ENCODE data around the gene EVA1B.

EVA1B gene

DNA sequence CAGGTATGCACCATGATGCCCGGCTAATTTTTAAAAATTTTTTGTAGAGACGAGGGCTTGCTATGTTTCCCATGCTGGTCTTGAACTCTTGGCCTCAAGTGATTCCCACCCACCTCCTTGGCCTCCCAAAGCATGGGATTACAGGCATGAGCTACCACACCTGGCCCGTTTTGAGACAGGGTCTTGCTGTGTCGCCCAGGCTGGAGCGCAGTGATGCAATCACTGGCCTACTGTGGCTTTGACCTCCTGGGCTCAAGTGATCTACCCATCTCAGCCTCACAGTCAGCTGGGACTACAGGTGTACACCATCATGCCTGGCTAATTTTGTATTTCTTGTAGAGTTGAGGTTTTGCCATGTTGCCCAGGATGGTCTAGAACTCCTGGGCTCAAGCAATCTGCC lies 24.8 kb downstream of the EVA1B start:
- Histone ChIP-seq H3K4me1 (ENCODE audit: control insufficient read depth, insufficient read depth, low read length) (no peaks in the 10 kb centered on the region), H3K9me3 (ENCODE audit: control insufficient read depth, insufficient read depth, low read length) (no peaks in the 10 kb centered on the region), H3K27me3 (ENCODE audit: control insufficient read depth, insufficient read depth, low read length) (no peaks in the 10 kb centered on the region), H3K36me3 (ENCODE audit: control insufficient read depth, insufficient read depth, low read length) (peaks cover 88% of the 10 kb centered on the region), H3K27ac (ENCODE audit: low read depth, low read length) (no peak overlapping the region), H3K4me3 (ENCODE audit: low read depth, low read length) (no peak overlapping the region), H3K9ac (ENCODE audit: low read depth, low read length) (no peak overlapping the region)

DNA sequence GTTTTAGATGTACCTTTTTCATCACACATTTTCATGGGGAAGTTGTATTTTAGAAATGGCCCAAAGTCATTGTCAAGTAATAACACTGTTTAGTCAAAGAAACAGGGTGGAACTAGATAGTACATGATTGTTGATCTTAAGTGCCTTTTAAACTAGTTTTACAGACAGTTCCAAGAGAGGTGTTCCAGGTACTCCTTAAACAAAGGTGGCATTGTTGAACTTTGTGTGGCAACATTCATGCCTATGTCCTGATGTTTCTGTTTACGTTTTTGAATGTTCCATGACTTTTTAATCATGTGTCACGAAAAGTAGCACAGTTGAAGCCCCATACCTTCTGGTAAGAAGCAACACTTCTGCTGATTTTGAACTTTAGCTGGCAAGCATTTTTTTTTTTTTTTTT lies 26.4 kb downstream of the EVA1B start:
- Histone ChIP-seq H3K9ac (ENCODE audit: low read depth, low read length) (no peak overlapping the region), H3K4me3 (ENCODE audit: low read depth, low read length) (no peak overlapping the region), H3K36me3 (ENCODE audit: control insufficient read depth, insufficient read depth, low read length) (peaks cover 89% of the 10 kb centered on the region), H3K27me3 (ENCODE audit: control insufficient read depth, insufficient read depth, low read length) (no peaks in the 10 kb centered on the region), H3K27ac (ENCODE audit: low read depth, low read length) (no peak overlapping the region), H3K9me3 (ENCODE audit: control insufficient read depth, insufficient read depth, low read length) (no peaks in the 10 kb centered on the region), H3K4me1 (ENCODE audit: control insufficient read depth, insufficient read depth, low read length) (no peaks in the 10 kb centered on the region)

- Histone ChIP-seq H3K9ac (ENCODE audit: low read depth, low read length) (no peak overlapping the region), H3K4me1 (ENCODE audit: control insufficient read depth, insufficient read depth, low read length) (no peaks in the 10 kb centered on the region), H3K36me3 (ENCODE audit: control insufficient read depth, insufficient read depth, low read length) (peaks cover 89% of the 10 kb centered on the region), H3K4me3 (ENCODE audit: low read depth, low read length) (no peak overlapping the region), H3K27me3 (ENCODE audit: control insufficient read depth, insufficient read depth, low read length) (no peaks in the 10 kb centered on the region), H3K9me3 (ENCODE audit: control insufficient read depth, insufficient read depth, low read length) (no peaks in the 10 kb centered on the region), H3K27ac (ENCODE audit: low read depth, low read length) (no peak overlapping the region)
Measured at GRCh38 chr1:36295390-36295789, 28.1 kb downstream of the EVA1B start.

GRCh38 chr1:36287595-36287994 lies 35.9 kb downstream of the EVA1B start:
- no peaks in the 10 kb centered on the region for H3K27me3 ChIP-seq (ENCODE audit: control insufficient read depth, insufficient read depth, low read length)

DNA sequence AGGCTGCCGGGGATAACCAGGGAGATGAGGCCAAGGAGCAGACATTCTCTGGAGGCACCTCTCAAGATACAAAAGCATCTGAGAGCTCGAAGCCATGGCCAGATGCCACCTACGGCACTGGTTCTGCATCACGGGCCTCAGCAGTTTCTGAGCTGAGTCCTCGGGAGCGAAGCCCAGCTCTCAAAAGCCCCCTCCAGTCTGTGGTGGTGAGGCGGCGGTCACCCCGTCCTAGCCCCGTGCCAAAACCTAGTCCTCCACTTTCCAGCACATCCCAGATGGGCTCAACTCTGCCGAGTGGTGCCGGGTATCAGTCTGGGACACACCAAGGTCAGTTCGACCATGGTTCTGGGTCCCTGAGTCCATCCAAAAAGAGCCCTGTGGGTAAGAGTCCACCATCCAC lies 36.6 kb downstream of the EVA1B start:
- no peak overlapping the region for H3K27ac ChIP-seq (ENCODE audit: low read depth, low read length)
- no peaks in the 10 kb centered on the region for H3K9me3 ChIP-seq (ENCODE audit: control insufficient read depth, insufficient read depth, low read length)
- no peaks in the 10 kb centered on the region for H3K4me1 ChIP-seq (ENCODE audit: control insufficient read depth, insufficient read depth, low read length)
- H3K4me3 ChIP-seq (ENCODE audit: low read depth, low read length) = no peak overlapping the region
- H3K36me3 ChIP-seq (ENCODE audit: control insufficient read depth, insufficient read depth, low read length) = peaks cover 90% of the 10 kb centered on the region
- no peak overlapping the region for H3K9ac ChIP-seq (ENCODE audit: low read depth, low read length)
- no peaks in the 10 kb centered on the region for H3K27me3 ChIP-seq (ENCODE audit: control insufficient read depth, insufficient read depth, low read length)

More at GRCh38 chr1:36287595-36287994, 35.9 kb downstream of the EVA1B start:
- peaks cover 92% of the 10 kb centered on the region for H3K36me3 ChIP-seq (ENCODE audit: control insufficient read depth, insufficient read depth, low read length)
- no peaks in the 10 kb centered on the region for H3K9me3 ChIP-seq (ENCODE audit: control insufficient read depth, insufficient read depth, low read length)
- no peak overlapping the region for H3K4me3 ChIP-seq (ENCODE audit: low read depth, low read length)
- no peak overlapping the region for H3K9ac ChIP-seq (ENCODE audit: low read depth, low read length)
- no peaks in the 10 kb centered on the region for H3K4me1 ChIP-seq (ENCODE audit: control insufficient read depth, insufficient read depth, low read length)
- H3K27ac ChIP-seq (ENCODE audit: low read depth, low read length) = no peak overlapping the region

- no peaks in the 10 kb centered on the region for H3K4me1 ChIP-seq (ENCODE audit: control insufficient read depth, insufficient read depth, low read length)
- H3K4me3 ChIP-seq (ENCODE audit: low read depth, low read length) = no peak overlapping the region
- H3K9me3 ChIP-seq (ENCODE audit: control insufficient read depth, insufficient read depth, low read length) = no peaks in the 10 kb centered on the region
- peaks cover 78% of the 10 kb centered on the region for H3K36me3 ChIP-seq (ENCODE audit: control insufficient read depth, insufficient read depth, low read length)
- no peak overlapping the region for H3K27ac ChIP-seq (ENCODE audit: low read depth, low read length)
- no peak overlapping the region for H3K9ac ChIP-seq (ENCODE audit: low read depth, low read length)
- H3K27me3 ChIP-seq (ENCODE audit: control insufficient read depth, insufficient read depth, low read length) = no peaks in the 10 kb centered on the region
Measured at GRCh38 chr1:36285443-36286101, 37.9 kb downstream of the EVA1B start.

GRCh38 chr1:36284517-36284916 lies 38.9 kb downstream of the EVA1B start:
- no peaks in the 10 kb centered on the region for H3K4me1 ChIP-seq (ENCODE audit: control insufficient read depth, insufficient read depth, low read length)
- H3K27ac ChIP-seq (ENCODE audit: low read depth, low read length) = no peak overlapping the region
- H3K27me3 ChIP-seq (ENCODE audit: control insufficient read depth, insufficient read depth, low read length) = no peaks in the 10 kb centered on the region
- no peaks in the 10 kb centered on the region for H3K9me3 ChIP-seq (ENCODE audit: control insufficient read depth, insufficient read depth, low read length)
- H3K4me3 ChIP-seq (ENCODE audit: low read depth, low read length) = no peak overlapping the region
- H3K9ac ChIP-seq (ENCODE audit: low read depth, low read length) = no peak overlapping the region
- peaks cover 69% of the 10 kb centered on the region for H3K36me3 ChIP-seq (ENCODE audit: control insufficient read depth, insufficient read depth, low read length)

GRCh38 chr1:36284061-36284460 lies 39.4 kb downstream of the EVA1B start:
- no peaks in the 10 kb centered on the region for H3K27me3 ChIP-seq (ENCODE audit: control insufficient read depth, insufficient read depth, low read length)
- H3K4me3 ChIP-seq (ENCODE audit: low read depth, low read length) = no peak overlapping the region
- no peak overlapping the region for H3K9ac ChIP-seq (ENCODE audit: low read depth, low read length)
- H3K36me3 ChIP-seq (ENCODE audit: control insufficient read depth, insufficient read depth, low read length) = peaks cover 64% of the 10 kb centered on the region
- H3K27ac ChIP-seq (ENCODE audit: low read depth, low read length) = no peak overlapping the region
- H3K9me3 ChIP-seq (ENCODE audit: control insufficient read depth, insufficient read depth, low read length) = no peaks in the 10 kb centered on the region
- H3K4me1 ChIP-seq (ENCODE audit: control insufficient read depth, insufficient read depth, low read length) = no peaks in the 10 kb centered on the region

GRCh38 chr1:36279789-36280296 lies 43.6 kb downstream of the EVA1B start:
- Histone ChIP-seq H3K4me3 (ENCODE audit: low read depth, low read length) (no peak overlapping the region), H3K9me3 (ENCODE audit: control insufficient read depth, insufficient read depth, low read length) (no peaks in the 10 kb centered on the region), H3K9ac (ENCODE audit: low read depth, low read length) (no peak overlapping the region), H3K27ac (ENCODE audit: low read depth, low read length) (no peak overlapping the region), H3K36me3 (ENCODE audit: control insufficient read depth, insufficient read depth, low read length) (peaks cover 29% of the 10 kb centered on the region), H3K27me3 (ENCODE audit: control insufficient read depth, insufficient read depth, low read length) (no peaks in the 10 kb centered on the region), H3K4me1 (ENCODE audit: control insufficient read depth, insufficient read depth, low read length) (no peaks in the 10 kb centered on the region)

GRCh38 chr1:36279110-36279788 lies 44.2 kb downstream of the EVA1B start:
- Histone ChIP-seq H3K27me3 (ENCODE audit: control insufficient read depth, insufficient read depth, low read length) (no peaks in the 10 kb centered on the region), H3K9me3 (ENCODE audit: control insufficient read depth, insufficient read depth, low read length) (no peaks in the 10 kb centered on the region), H3K9ac (ENCODE audit: low read depth, low read length) (no peak overlapping the region), H3K36me3 (ENCODE audit: control insufficient read depth, insufficient read depth, low read length) (peaks cover 23% of the 10 kb centered on the region), H3K4me3 (ENCODE audit: low read depth, low read length) (no peak overlapping the region), H3K4me1 (ENCODE audit: control insufficient read depth, insufficient read depth, low read length) (no peaks in the 10 kb centered on the region), H3K27ac (ENCODE audit: low read depth, low read length) (no peak overlapping the region)

GRCh38 chr1:36276688-36277087 lies 46.8 kb downstream of the EVA1B start:
- no peaks in the 10 kb centered on the region for H3K9me3 ChIP-seq (ENCODE audit: control insufficient read depth, insufficient read depth, low read length)
- H3K27me3 ChIP-seq (ENCODE audit: control insufficient read depth, insufficient read depth, low read length) = no peaks in the 10 kb centered on the region
- no peak overlapping the region for H3K27ac ChIP-seq (ENCODE audit: low read depth, low read length)
- H3K4me1 ChIP-seq (ENCODE audit: control insufficient read depth, insufficient read depth, low read length) = no peaks in the 10 kb centered on the region
- H3K36me3 ChIP-seq (ENCODE audit: control insufficient read depth, insufficient read depth, low read length) = peaks cover 19% of the 10 kb centered on the region
- no peak overlapping the region for H3K4me3 ChIP-seq (ENCODE audit: low read depth, low read length)
- no peak overlapping the region for H3K9ac ChIP-seq (ENCODE audit: low read depth, low read length)
